Chondrocyte (in vitro differentiated cells): ENCODE data around the gene DEFB131A. TPM values are rescaled to one million over a fixed set of nuclear protein-coding genes. Genes with fewer than 3 reads are reported as not detected.
"Not testable (repeated sequence)": the region's sequence is repeated elsewhere in the genome, so short reads cannot be mapped to it uniquely, and the experiment has no call there.

Experiments used
- DNase-seq: peaks from one replicate; pipeline ENCODE4 v3.0.0; 2021; ENCODE audit warnings: mixed read lengths, low spot score
- H3K27ac Mint-ChIP-seq: one replicate; pipeline ENCODE4 v1.8.0; 2021; ENCODE audit warnings: mild to moderate bottlenecking, moderate library complexity, mixed read lengths; ENCODE audit not compliant: unreplicated experiment
- H3K27me3 Mint-ChIP-seq: 2 replicates; pipeline ENCODE4 v1.8.0; 2021; ENCODE audit warnings: low read depth, mixed read lengths
- H3K36me3 Mint-ChIP-seq: 2 replicates; pipeline ENCODE4 v1.8.0; 2021; ENCODE audit warnings: low read depth, mixed read lengths
- H3K4me1 Mint-ChIP-seq: 2 replicates; pipeline ENCODE4 v1.8.0; 2021; ENCODE audit warnings: low read depth, mild to moderate bottlenecking, mixed read lengths
- H3K4me3 Mint-ChIP-seq: one replicate; pipeline ENCODE4 v1.8.0; 2021; ENCODE audit warnings: mild to moderate bottlenecking, moderate library complexity, mixed read lengths; ENCODE audit not compliant: unreplicated experiment
- H3K9me3 Mint-ChIP-seq: 2 replicates; pipeline ENCODE4 v1.8.0; 2021; ENCODE audit warnings: low read depth, mixed read lengths
- CTCF ChIP-seq: fragments of 200-600 bp; sonication (generic); IDR thresholded peaks from 2 replicates; pipeline ENCODE4 v1.5.0; 2021; ENCODE audit warnings: antibody characterized with exemption, mild to moderate bottlenecking, moderate library complexity
- long read RNA-seq: library from polyadenylated mRNA; stranded (forward); transcript quantifications from one replicate; pipeline ENCODE4 v2.0.0, GENCODE V29; 2021
- total RNA-seq: library from RNA; stranded (reverse); gene quantifications from 3 replicates; pipeline ENCODE4 v1.2.1, GENCODE V29; 2021

The DEFB131A gene, protein sequence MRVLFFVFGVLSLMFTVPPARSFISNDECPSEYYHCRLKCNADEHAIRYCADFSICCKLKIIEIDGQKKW
- not detected in 3 replicates for total RNA-seq
- long read RNA-seq = 0 reads

DNA sequence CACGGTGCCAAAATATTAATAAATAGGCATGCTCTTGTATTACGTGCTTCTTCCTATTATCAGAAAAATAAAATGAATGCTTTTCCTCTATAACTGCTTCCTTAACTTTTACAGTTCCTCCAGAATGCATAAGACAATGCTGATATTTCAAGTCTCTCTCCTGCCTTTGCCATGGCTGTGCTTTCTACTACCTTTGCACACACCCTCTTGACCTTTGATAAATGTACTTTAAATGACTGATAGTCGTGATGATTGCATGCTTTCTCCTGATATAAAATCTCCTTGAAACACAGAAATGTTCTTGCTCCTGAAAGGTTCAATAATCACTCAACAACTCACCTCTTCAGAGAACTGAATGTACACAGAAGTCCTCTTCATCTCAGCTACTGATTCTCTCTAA is at the start of gene DEFB131A:
DEFB131A (plus strand) TSS at position 301 of the 400 bp plus-strand sequence. CDS start 120 bp downstream, outside the sequence.
- H3K27ac Mint-ChIP-seq, H3K36me3 Mint-ChIP-seq, DNase-seq, H3K9me3 Mint-ChIP-seq, H3K4me1 Mint-ChIP-seq, H3K27me3 Mint-ChIP-seq, H3K4me3 Mint-ChIP-seq: not testable (repeated sequence)

- not testable (repeated sequence) for H3K27me3 Mint-ChIP-seq, H3K27ac Mint-ChIP-seq, H3K9me3 Mint-ChIP-seq, H3K4me3 Mint-ChIP-seq, DNase-seq, H3K36me3 Mint-ChIP-seq, H3K4me1 Mint-ChIP-seq
These were observed 38.4 kb upstream of the DEFB131A start for GRCh38 chr4:9405774-9406173.

DNA sequence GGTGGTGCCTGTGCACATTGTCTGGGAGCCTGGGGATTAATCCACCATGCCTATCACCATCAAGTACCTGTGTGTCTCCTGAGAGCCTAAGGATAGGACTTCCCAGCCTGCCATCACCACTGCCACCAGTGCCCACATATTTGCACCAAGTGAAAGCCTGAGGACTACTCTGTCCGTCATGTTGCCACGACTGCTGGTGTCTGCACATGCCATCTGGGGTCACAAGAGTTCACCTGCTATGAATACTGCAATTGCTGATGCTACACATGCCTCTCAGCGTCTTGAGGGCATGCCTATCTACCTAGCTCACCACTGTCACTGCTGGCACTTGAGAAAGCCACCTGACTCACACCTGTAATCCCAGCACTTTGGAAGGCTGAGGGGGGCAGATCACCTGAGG is 37.7 kb upstream of the DEFB131A start:
- not testable (repeated sequence) for H3K9me3 Mint-ChIP-seq, H3K36me3 Mint-ChIP-seq

GRCh38 chr4:9409793-9410192 is 34.4 kb upstream of the DEFB131A start:
- Mint-ChIP-seq H3K36me3 (no peaks in the 10 kb centered on the region), H3K9me3 (peaks cover 19% of the 10 kb centered on the region), H3K4me3 (no peak overlapping the region), H3K27me3 (no peaks in the 10 kb centered on the region), H3K4me1 (no peaks in the 10 kb centered on the region), H3K27ac (no peak overlapping the region)
- DNase-seq = no peak
- TF ChIP-seq CTCF = no peak

More for the DNA sequence above, 37.7 kb upstream of the DEFB131A start:
- not testable (repeated sequence) for DNase-seq, H3K27me3 Mint-ChIP-seq, H3K4me3 Mint-ChIP-seq, H3K27ac Mint-ChIP-seq, H3K4me1 Mint-ChIP-seq

DNA sequence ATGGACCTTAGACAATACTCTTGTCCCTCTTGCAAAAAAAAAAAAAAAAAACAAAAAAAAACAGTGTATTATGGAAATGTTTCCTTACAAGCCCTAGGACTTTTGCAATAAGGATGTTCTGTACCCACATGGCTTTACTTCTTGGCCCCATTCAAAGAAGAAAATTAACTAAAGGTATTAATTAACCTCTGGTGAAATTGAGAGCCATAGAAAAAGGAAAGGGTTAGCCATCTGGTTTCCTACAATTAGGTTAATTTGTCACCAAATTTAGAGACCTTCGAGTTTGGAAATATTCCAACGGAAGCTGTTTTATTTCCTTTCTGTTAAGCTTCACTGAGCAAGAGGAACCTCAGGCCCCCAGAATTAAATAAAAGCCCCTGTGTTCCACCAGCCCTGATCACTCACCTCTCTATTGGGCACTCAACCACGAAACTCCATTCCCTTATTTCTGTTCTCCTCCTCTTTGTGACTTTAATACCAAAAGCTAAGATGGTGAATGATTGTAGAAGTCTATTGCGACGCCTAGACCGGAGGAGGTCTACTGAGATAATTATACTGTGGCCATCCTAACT is 22.2 kb upstream of the DEFB131A start:
- H3K36me3 Mint-ChIP-seq, H3K4me3 Mint-ChIP-seq, H3K27me3 Mint-ChIP-seq, H3K27ac Mint-ChIP-seq, H3K4me1 Mint-ChIP-seq, DNase-seq: not testable (repeated sequence)
- H3K9me3 Mint-ChIP-seq = peaks cover 28% of the 10 kb centered on the region

DNA sequence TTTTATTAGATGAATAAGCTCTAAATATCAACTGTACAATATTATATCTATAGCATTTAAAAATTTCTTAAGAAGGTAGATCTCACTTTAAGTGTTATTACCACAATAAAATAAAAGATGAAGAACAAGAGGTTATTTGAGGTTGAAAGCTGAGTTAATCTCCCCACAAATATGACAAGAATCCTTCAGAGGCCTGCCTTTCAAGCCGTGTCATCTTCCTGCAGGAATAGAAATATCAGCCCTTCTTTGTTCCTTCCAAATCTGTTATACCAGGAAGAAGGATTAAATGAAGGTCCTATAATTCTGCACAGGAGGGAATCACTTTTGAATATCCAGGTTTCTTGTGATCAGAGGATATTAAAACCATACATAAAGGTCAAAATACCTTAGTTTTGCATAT is 18.3 kb upstream of the DEFB131A start:
- not testable (repeated sequence) for H3K27me3 Mint-ChIP-seq, H3K27ac Mint-ChIP-seq, H3K4me1 Mint-ChIP-seq, H3K36me3 Mint-ChIP-seq, H3K4me3 Mint-ChIP-seq, DNase-seq
- peaks cover 20% of the 10 kb centered on the region for H3K9me3 Mint-ChIP-seq

DNA sequence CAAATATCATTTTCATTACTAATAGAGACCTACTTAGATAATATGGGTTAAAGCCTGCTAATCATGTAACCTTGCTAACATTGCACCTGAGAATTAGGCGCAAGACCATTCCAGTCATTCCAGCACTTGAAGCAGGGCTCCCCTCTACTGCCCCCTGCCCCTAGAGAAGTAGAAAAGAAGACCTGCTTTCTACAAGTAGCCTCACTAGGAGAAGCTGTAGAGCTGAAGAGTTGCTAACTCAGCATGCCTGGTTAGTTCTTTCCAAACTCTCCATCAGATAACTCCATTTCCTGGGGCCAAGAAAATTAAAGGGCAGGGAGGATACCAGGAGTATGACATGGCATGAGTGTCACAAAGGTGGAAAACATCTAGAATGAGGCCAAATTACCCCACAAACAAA is 14.2 kb upstream of the DEFB131A start:
- H3K4me3 Mint-ChIP-seq, H3K4me1 Mint-ChIP-seq, H3K27me3 Mint-ChIP-seq, H3K9me3 Mint-ChIP-seq, DNase-seq, H3K36me3 Mint-ChIP-seq, H3K27ac Mint-ChIP-seq: not testable (repeated sequence)

GRCh38 chr4:9433320-9433719 is 10.9 kb upstream of the DEFB131A start:
- H3K4me3 Mint-ChIP-seq, H3K4me1 Mint-ChIP-seq, H3K27me3 Mint-ChIP-seq, DNase-seq, H3K27ac Mint-ChIP-seq, H3K36me3 Mint-ChIP-seq: not testable (repeated sequence)
- peaks cover 14% of the 10 kb centered on the region for H3K9me3 Mint-ChIP-seq

GRCh38 chr4:9436728-9437127 is 7.5 kb upstream of the DEFB131A start:
- not testable (repeated sequence) for H3K36me3 Mint-ChIP-seq, H3K4me3 Mint-ChIP-seq, H3K27ac Mint-ChIP-seq, H3K4me1 Mint-ChIP-seq, H3K27me3 Mint-ChIP-seq, DNase-seq
- H3K9me3 Mint-ChIP-seq = peaks cover 14% of the 10 kb centered on the region

GRCh38 chr4:9442355-9442754 is 1.9 kb upstream of the DEFB131A start:
- H3K27ac Mint-ChIP-seq, H3K4me1 Mint-ChIP-seq, DNase-seq, H3K9me3 Mint-ChIP-seq, H3K36me3 Mint-ChIP-seq, H3K4me3 Mint-ChIP-seq, H3K27me3 Mint-ChIP-seq: not testable (repeated sequence)

DNA sequence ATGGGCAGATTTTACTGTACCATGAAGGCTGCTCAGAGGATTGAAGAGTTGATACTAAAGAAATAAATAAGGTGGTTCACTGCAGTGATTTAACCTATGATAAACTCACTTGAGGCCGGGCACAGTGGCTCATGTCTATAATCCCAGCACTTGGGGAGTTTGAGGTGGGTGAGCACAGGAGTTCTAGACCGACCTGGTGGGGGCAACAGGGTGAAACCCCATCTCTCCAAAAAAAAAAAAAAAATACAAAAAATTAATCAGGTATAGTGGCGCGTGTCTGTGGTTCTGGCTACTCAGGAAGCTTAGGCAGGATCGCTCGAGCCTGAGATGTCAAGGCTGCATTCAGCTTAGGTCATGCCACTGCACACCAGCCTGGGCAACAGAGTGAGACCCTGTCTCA is 467 bp downstream of the DEFB131A start:
- H3K36me3 Mint-ChIP-seq, H3K4me1 Mint-ChIP-seq, H3K27me3 Mint-ChIP-seq, H3K27ac Mint-ChIP-seq, H3K9me3 Mint-ChIP-seq, H3K4me3 Mint-ChIP-seq, DNase-seq: not testable (repeated sequence)

DNA sequence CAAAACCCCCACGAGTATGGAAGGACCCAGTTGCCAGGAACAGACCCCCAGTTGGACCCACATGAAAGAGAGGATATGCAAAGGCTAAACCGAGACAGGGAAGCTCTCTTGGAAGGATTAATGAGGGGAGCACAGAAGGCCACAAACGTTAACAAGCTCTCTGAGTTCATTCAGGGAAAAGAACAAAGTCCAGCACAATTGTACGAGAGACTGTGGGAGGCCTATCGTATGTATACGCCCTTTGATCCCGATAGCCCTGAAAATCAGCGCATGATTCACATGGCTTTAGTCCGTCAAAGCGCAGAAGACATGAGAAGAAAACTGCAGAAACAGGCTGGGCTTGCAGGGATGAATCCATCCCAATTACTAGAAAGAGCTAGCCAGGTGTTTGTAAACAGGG is 8.0 kb downstream of the DEFB131A start:
- H3K27ac Mint-ChIP-seq, H3K27me3 Mint-ChIP-seq, H3K4me1 Mint-ChIP-seq, H3K4me3 Mint-ChIP-seq, DNase-seq, H3K36me3 Mint-ChIP-seq, H3K9me3 Mint-ChIP-seq: not testable (repeated sequence)
